ENCODE data around the gene RDH8. TPM values are rescaled to one million over a fixed set of nuclear protein-coding genes. Genes with fewer than 3 reads are reported as not detected.
A peak's percentile ranks its signal among the peaks of the same experiment; 100 is the strongest.

Gene RDH8
- total and polyA plus RNA-seq, 10 of the 15 experiments (the other 5 are each of a cell fraction or from before 2014, with no cell fraction given), result 0.04 to 0.58 (median 0.05) TPM; not detected in 7

DNA sequence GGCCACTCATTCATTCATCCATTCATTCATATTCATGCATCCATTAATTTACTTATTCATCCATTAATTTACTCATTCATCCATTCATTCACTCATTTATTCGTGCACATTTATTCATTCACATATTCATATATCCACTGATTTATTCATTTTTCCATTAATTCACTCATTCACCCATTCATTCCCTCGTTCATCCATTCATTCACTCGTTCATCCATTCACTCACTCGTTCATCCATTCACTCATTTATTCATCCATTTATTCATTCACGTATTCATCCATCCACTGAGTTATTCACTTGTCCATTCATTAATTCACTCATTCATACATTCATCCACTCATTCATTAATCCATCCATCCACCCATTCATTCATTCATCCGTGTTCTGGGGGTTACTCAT lies 41.2 kb upstream of the RDH8 start:
- H3K27ac ChIP-seq (ENCODE audit: control insufficient read depth, insufficient read depth), result no peak overlapping the region
- H3K36me3 ChIP-seq (ENCODE audit: control insufficient read depth in 2 of 2, insufficient read depth in 2 of 2, low read length in 1 of 2), result no peaks in the 10 kb centered on the region
- ChIA-PET RAD21 (ENCODE audit: unreplicated experiment) (no interaction called here), POLR2A (no interaction called here), SMC1A (ENCODE audit: uncharacterized antibody, unreplicated experiment) (no interaction called here), CTCF (no interaction called here)
- H3K27me3 ChIP-seq (replicated peaks in 1 of 2; ENCODE audit: control insufficient read depth in 2 of 2, insufficient read depth in 2 of 2, low read length in 1 of 2), result no peaks in the 10 kb centered on the region
- intact Hi-C loops (cut with micrococcal nuclease; ENCODE audit: unreplicated experiment) (no loop called here), in situ Hi-C loops (cut with MboI) (no loop called here)
- TF ChIP-seq ZBTB4 (CRISPR knock-in tag; IDR thresholded peaks at IDR 0.05) (no peak), ZNF24 (IDR thresholded peaks at IDR 0.05) (peak; percentile 81)
- H3K4me1 ChIP-seq (ENCODE audit: control insufficient read depth, insufficient read depth, low read length), result no peaks in the 10 kb centered on the region
- 40% methylated on average over 6 of the region's 6 CpGs for WGBS (ENCODE audit: insufficient coverage, insufficient replicate concordance, low lambda C conversion rate, missing lambda C conversion rate)
- no peak overlapping the region for H2AFZ ChIP-seq (ENCODE audit: control insufficient read depth, low read depth, low read length)
- H3K4me2 ChIP-seq (ENCODE audit: control insufficient read depth, insufficient read depth), result no peak overlapping the region
- no peak overlapping the region for H3K9ac ChIP-seq (ENCODE audit: control insufficient read depth, insufficient read depth, low read length)
- ATAC-seq (no peak), FAIRE-seq (no peak), DNase-seq (ENCODE audit: low read depth, low spot score) (no peak)
- no peak overlapping the region for H3K4me3 ChIP-seq
- H4K20me1 ChIP-seq (ENCODE audit: control insufficient read depth, insufficient read depth), result no peaks in the 10 kb centered on the region
- no TSS peak for BruUV-seq (replicated peaks)
- no peaks in the 10 kb centered on the region for H3K79me2 ChIP-seq (ENCODE audit: control insufficient read depth, insufficient read depth, low read length)
- H3K9me3 ChIP-seq (replicated peaks; ENCODE audit: control insufficient read depth, insufficient read depth, low read length), result no peaks in the 10 kb centered on the region

DNA sequence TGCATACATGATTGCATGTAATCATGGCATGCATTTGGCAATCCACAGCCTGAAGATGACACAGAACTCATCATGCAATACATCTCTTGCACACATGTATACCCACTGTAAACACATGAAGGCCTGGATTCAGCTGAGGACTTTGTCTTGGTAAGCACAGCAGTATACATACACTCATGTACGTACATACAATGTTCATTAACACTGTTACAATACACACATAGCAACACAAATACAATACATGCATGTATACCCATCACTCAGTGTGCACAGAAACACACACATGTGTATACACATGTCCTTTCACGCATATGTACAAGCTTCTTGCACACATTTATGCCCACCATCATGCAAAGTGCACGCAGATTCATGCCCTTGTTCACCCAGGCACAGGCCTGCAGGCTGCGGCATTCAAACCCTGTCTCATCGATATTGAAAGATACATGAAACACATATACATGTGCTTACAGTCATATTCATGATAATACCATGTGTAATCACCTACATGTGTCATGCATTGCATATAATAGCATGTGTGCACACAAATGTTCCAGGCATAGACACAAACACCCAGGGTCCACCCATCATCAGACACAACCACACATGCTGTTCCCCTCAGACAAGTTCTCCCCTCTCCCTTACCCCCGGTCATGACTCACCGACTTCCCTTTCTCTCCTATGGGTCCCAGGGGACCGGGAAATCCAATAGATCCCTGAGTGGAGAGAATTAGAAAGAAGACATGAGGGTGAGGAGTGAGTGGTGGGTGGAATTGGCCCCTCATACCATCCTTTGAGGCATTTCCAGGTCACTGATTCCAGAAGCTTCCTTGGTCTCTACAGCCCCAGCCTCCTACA lies 31.6 kb upstream of the RDH8 start:
- no TSS peak for BruUV-seq (replicated peaks)
- H3K4me3 ChIP-seq, result no peak overlapping the region
- no peak overlapping the region for H3K9ac ChIP-seq (ENCODE audit: control insufficient read depth, insufficient read depth, low read length)
- CTCF ChIA-PET, result interaction anchor here (1.2 kb wide), 1 partner anchor 19 kb away, joined by 3 read pairs; no protein-coding TSS in a partner anchor
- RAD21 ChIA-PET (ENCODE audit: unreplicated experiment), result no interaction called here
- H3K27me3 ChIP-seq (replicated peaks in 1 of 2; ENCODE audit: control insufficient read depth in 2 of 2, insufficient read depth in 2 of 2, low read length in 1 of 2), result no peaks in the 10 kb centered on the region
- no peaks in the 10 kb centered on the region for H3K4me1 ChIP-seq (ENCODE audit: control insufficient read depth, insufficient read depth, low read length)
- no peak overlapping the region for H3K4me2 ChIP-seq (ENCODE audit: control insufficient read depth, insufficient read depth)
- in situ Hi-C loops (cut with MboI), result no loop called here
- no peak for FAIRE-seq
- H3K79me2 ChIP-seq (ENCODE audit: control insufficient read depth, insufficient read depth, low read length), result no peaks in the 10 kb centered on the region
- 16% methylated on average over 8 of the region's 8 CpGs for WGBS (ENCODE audit: insufficient coverage, insufficient replicate concordance, low lambda C conversion rate, missing lambda C conversion rate)
- no peak for ATAC-seq
- no peak overlapping the region for H2AFZ ChIP-seq (ENCODE audit: control insufficient read depth, low read depth, low read length)
- H3K9me3 ChIP-seq (replicated peaks; ENCODE audit: control insufficient read depth, insufficient read depth, low read length), result no peaks in the 10 kb centered on the region
- H3K27ac ChIP-seq (ENCODE audit: control insufficient read depth, insufficient read depth), result no peak overlapping the region
- TF ChIP-seq RFX5 (IDR thresholded peaks at IDR 0.05; ENCODE audit: low read depth, low read length) (no peak), TBL1XR1 (IDR thresholded peaks at IDR 0.05; ENCODE audit: low read depth, low read length) (no peak)
- H3K36me3 ChIP-seq (ENCODE audit: control insufficient read depth in 2 of 2, insufficient read depth in 2 of 2, low read length in 1 of 2), result no peaks in the 10 kb centered on the region
- intact Hi-C loops (cut with micrococcal nuclease; ENCODE audit: unreplicated experiment), result no loop called here
- SMC1A ChIA-PET (ENCODE audit: uncharacterized antibody, unreplicated experiment), result no interaction called here
- POLR2A ChIA-PET, result no interaction called here
- DNase-seq (ENCODE audit: low read depth, low spot score), result no peak
- no peaks in the 10 kb centered on the region for H4K20me1 ChIP-seq (ENCODE audit: control insufficient read depth, insufficient read depth)

All from GM12878 (cell line).